Measurements from ENCODE around the gene ALX4.

ALX4 gene

GRCh38 chr11:44316659-44317240, 6.8 kb upstream of the ALX4 start:
- in situ Hi-C loops (cut with MboI; ENCODE audit: low sequenced_read_pairs), result no loop called here

- in situ Hi-C loops (cut with MboI; ENCODE audit: low sequenced_read_pairs), result no loop called here
Measured at GRCh38 chr11:44315947-44316658, 6.2 kb upstream of the ALX4 start.

- in situ Hi-C loops (cut with MboI; ENCODE audit: low sequenced_read_pairs), result no loop called here
Measured at GRCh38 chr11:44314733-44315132, 4.8 kb upstream of the ALX4 start.

GRCh38 chr11:44313761-44314489, 4.0 kb upstream of the ALX4 start:
- in situ Hi-C loops (cut with MboI; ENCODE audit: low sequenced_read_pairs), result no loop called here

GRCh38 chr11:44312876-44313275, 2.9 kb upstream of the ALX4 start:
- in situ Hi-C loops (cut with MboI; ENCODE audit: low sequenced_read_pairs), result no loop called here

- in situ Hi-C loops (cut with MboI; ENCODE audit: low sequenced_read_pairs), result no loop called here
Measured at GRCh38 chr11:44311339-44312261, 1.7 kb upstream of the ALX4 start.

GRCh38 chr11:44310463-44311272, 729 bp upstream of the ALX4 start:
- in situ Hi-C loops (cut with MboI; ENCODE audit: low sequenced_read_pairs), result no loop called here

- in situ Hi-C loops (cut with MboI; ENCODE audit: low sequenced_read_pairs), result no loop called here
Measured at GRCh38 chr11:44310206-44310462, 195 bp upstream of the ALX4 start.

- in situ Hi-C loops (cut with MboI; ENCODE audit: low sequenced_read_pairs), result no loop called here
Measured at GRCh38 chr11:44308923-44309477, 939 bp downstream of the ALX4 start.

GRCh38 chr11:44308256-44308922, 1.6 kb downstream of the ALX4 start:
- in situ Hi-C loops (cut with MboI; ENCODE audit: low sequenced_read_pairs), result no loop called here

GRCh38 chr11:44307340-44308099, 2.4 kb downstream of the ALX4 start:
- in situ Hi-C loops (cut with MboI; ENCODE audit: low sequenced_read_pairs), result no loop called here

GRCh38 chr11:44306918-44307244, 3.1 kb downstream of the ALX4 start:
- in situ Hi-C loops (cut with MboI; ENCODE audit: low sequenced_read_pairs), result no loop called here

GRCh38 chr11:44306052-44306917, 3.7 kb downstream of the ALX4 start:
- in situ Hi-C loops (cut with MboI; ENCODE audit: low sequenced_read_pairs), result no loop called here

- in situ Hi-C loops (cut with MboI; ENCODE audit: low sequenced_read_pairs), result no loop called here
Measured at GRCh38 chr11:44305470-44306051, 4.4 kb downstream of the ALX4 start.

GRCh38 chr11:44305026-44305469, 4.9 kb downstream of the ALX4 start:
- in situ Hi-C loops (cut with MboI; ENCODE audit: low sequenced_read_pairs), result no loop called here

GRCh38 chr11:44304091-44305025, 5.6 kb downstream of the ALX4 start:
- in situ Hi-C loops (cut with MboI; ENCODE audit: low sequenced_read_pairs), result no loop called here
